Measurements from ENCODE around the gene SOS2.

DNA sequence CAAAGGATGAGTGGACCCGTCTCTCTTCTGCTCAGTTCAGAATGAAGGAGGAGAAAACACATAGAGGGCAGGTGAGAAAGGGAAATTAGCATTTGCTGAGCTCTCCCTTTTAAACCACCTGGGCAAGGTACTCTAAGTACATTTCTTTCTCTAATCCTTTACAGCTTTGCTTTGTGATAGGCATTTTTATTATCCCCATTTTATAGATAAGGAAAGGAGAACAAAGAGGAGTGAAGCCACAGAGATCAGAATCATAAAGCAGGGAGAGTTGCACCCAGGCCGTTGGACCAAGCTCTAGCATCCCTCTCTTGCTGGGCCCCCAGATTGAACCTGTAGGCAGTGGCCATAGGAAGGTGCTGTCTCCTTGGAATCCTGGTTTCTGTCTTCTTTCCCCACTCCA is 162.1 kb downstream of the SOS2 start:
- TF ChIP-seq, protein P1, sequence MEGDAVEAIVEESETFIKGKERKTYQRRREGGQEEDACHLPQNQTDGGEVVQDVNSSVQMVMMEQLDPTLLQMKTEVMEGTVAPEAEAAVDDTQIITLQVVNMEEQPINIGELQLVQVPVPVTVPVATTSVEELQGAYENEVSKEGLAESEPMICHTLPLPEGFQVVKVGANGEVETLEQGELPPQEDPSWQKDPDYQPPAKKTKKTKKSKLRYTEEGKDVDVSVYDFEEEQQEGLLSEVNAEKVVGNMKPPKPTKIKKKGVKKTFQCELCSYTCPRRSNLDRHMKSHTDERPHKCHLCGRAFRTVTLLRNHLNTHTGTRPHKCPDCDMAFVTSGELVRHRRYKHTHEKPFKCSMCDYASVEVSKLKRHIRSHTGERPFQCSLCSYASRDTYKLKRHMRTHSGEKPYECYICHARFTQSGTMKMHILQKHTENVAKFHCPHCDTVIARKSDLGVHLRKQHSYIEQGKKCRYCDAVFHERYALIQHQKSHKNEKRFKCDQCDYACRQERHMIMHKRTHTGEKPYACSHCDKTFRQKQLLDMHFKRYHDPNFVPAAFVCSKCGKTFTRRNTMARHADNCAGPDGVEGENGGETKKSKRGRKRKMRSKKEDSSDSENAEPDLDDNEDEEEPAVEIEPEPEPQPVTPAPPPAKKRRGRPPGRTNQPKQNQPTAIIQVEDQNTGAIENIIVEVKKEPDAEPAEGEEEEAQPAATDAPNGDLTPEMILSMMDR (IDR thresholded peaks at IDR 0.05; ENCODE audit: low read length) = no peak
- no peak for TF ChIP-seq EZH2 (optimal IDR thresholded peaks at IDR 0.05; ENCODE audit: low read depth, low read length)

Measured in MM.1S (cell line).